GM12874 (cell line): Measurements from ENCODE around the gene KBTBD8.

Source experiments
- TF ChIP-seq, protein P1 (sequence below): IDR thresholded peaks from 2 replicates; pipeline ENCODE4 v1.5.1; 2011; ENCODE audit warnings: low read depth, mild to moderate bottlenecking, control low read depth, low read length, moderate library complexity; ENCODE audit not compliant: insufficient read depth

KBTBD8 gene

DNA sequence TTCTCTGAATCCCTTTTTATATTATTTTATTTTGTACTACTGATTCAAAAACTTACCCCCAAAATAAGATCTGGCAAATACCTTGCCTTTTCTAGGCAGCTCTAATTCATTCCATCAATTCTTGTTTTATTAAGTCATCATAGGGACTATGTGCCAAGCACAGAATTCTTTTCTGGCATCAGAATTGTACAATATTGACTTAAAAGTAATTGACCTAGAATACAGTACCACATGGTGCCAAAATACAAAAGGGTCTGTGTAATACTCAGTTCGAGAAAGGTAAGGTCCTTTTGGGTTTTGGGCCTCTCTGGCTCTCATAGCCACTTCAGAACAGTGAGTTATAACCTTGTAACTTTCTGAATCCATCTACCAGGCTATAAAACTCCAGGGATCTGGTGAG lies 46.2 kb downstream of the KBTBD8 start:
- TF ChIP-seq, protein P1, sequence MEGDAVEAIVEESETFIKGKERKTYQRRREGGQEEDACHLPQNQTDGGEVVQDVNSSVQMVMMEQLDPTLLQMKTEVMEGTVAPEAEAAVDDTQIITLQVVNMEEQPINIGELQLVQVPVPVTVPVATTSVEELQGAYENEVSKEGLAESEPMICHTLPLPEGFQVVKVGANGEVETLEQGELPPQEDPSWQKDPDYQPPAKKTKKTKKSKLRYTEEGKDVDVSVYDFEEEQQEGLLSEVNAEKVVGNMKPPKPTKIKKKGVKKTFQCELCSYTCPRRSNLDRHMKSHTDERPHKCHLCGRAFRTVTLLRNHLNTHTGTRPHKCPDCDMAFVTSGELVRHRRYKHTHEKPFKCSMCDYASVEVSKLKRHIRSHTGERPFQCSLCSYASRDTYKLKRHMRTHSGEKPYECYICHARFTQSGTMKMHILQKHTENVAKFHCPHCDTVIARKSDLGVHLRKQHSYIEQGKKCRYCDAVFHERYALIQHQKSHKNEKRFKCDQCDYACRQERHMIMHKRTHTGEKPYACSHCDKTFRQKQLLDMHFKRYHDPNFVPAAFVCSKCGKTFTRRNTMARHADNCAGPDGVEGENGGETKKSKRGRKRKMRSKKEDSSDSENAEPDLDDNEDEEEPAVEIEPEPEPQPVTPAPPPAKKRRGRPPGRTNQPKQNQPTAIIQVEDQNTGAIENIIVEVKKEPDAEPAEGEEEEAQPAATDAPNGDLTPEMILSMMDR = no peak

DNA sequence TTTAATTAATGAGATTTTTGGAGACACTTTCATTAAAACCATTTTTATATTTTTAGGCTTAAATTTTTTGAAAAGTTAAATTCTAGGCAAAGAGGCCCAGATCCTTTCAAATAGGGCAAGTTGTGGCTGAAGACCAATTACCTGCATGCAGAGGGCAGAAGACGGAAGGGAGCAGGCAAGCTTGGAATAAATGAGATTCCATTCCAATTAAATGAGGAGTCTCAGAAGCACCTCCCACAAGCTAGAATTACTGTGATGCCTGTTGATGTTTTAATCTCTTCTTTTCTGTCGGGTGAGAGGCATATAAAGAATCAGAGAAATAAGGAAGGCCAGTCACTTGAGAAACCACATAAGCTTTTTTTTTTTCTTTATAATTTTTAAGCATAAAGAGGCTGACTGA lies 46.8 kb downstream of the KBTBD8 start:
- TF ChIP-seq, protein P1 = no peak

DNA sequence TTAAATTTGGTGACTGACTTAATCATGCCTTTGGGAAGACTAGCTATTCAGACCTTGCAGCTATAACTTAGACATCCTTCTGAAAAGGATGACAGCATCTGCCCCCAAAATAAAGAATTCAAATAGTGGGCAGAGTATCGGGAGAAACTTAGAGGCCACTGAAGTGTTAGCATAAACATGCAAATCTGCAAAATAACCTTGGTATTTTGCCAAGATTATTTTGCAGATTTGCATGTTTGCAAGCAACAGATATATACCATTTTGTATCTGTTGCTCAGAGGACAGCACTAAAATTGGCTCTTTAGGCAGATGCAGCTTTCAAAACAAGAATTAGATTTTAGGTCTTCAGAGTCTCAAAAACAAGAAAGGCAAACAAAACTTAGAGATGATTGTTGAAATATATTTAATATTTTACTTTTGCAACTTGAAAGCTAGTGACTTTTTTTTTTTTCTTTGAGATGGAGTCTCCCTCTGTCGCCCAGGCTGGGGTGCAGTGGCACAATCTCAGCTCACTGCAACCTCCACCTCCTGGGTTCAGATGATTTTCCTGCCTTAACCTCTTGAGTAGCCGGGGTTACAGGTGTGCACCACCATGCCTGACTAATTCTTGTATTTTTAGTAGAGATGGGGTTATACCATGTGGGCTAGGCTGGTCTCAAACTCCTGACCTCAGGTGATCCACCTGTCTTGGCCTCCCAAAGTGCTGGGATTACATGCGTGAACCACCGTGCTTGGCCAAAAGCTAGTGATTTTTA lies 47.8 kb downstream of the KBTBD8 start:
- TF ChIP-seq, protein P1 = no peak

DNA sequence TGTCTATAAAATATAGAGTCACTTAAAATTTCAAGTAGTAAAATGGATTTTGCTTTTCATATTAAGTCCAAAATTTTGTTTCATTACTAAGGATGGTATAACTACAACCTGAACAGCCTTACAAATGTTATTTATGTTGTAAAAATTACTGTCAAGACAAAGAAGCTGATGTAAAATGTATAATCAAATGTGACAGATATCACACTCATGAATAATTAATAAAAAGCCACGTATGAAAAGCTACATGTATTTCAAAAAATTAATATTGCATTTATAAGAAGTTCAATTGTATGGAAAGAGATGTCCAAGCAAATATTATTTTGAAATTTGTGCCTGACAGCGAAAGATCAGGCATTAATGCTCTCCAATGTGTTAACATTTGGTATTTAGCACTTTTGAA lies 48.9 kb downstream of the KBTBD8 start:
- TF ChIP-seq, protein P1 = no peak

DNA sequence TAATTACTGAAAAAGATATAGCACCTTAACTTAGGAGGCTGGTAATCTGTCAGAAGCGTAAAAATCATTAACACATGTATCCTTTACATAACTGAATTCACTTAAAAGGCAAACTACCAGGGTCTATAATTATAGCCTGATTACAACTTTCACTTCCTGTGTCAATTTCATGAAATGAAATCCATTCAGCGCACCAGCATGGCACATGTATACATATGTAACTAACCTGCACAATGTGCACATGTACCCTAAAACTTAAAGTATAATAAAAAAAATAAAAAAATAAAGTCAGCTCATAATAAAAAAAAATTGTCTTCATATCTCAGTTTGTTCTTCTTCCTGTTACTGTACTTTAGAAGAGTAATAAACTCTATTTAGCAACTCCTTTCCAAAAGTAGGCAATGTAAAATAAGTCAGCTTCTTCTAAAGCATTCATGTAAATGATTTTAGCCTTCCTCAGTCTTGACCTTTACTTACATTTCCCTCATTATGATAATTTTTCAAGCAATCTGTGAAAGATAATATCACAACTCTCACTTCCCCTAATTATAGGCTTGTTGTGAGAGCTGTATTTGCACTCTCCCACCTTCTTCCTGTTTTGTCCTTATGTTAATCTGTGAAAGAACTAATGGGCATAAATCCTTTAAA lies 50.1 kb downstream of the KBTBD8 start:
- TF ChIP-seq, protein P1 = no peak

DNA sequence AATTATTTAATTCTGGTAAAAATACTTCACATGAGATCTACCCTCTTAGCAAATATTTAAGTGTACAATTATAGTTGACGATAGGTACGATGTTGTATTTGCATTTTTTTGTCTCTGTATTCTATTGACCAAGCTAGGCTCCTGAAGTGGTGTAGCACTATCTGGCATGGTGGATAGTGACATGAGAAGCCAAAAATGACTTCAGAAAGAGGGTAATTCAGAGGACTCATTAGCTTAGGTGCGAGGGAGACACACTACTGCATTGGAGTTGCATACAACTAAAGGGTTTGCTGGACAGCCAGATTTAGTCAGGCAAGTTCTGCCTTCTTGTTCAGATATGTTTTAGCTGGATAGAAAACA lies 50.6 kb downstream of the KBTBD8 start:
- TF ChIP-seq, protein P1 = no peak

DNA sequence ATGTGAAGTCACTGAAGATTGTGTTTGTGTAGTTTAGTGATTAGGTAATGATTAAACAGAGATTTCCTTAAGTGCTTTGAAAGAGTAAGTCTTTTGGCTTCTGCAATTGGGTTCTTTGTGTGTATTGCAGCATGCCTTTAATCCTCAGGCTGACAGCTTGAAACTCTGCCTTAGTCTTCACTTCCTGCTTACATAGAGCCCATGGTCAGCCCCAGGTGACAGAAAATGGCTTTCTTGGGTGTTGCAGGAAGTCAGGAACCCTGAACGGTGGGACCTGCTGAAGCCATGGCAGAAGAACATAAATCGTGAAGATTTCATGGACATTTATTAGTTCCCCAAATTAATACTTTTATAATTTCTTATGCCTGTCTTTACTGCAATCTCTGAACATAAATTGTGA lies 61.3 kb downstream of the KBTBD8 start:
- TF ChIP-seq, protein P1 = no peak
